Stimulated activated CD8-positive, alpha-beta memory T cell treated with anti-CD3 and anti-CD28 coated beads, Interleukin-15, amount 100 ng/mL, for 1 hour (primary cell): Measurements from ENCODE around the gene SNED1.

ENCODE experiments used
- DNase-seq: peaks from one replicate; pipeline ENCODE4 v3.0.0-alpha.2; 2020; ENCODE audit warnings: low read depth

SNED1 gene

GRCh38 chr2:241006412-241006811 lies 8.0 kb downstream of the SNED1 start:
- DNase-seq: no peak

GRCh38 chr2:241007111-241007510 lies 8.7 kb downstream of the SNED1 start:
- no peak for DNase-seq

- no peak for DNase-seq
Measured at GRCh38 chr2:241007880-241008710, 9.7 kb downstream of the SNED1 start.

GRCh38 chr2:241008711-241009121 lies 10.3 kb downstream of the SNED1 start:
- no peak for DNase-seq

GRCh38 chr2:241009191-241009590 lies 10.8 kb downstream of the SNED1 start:
- no peak for DNase-seq

GRCh38 chr2:241009601-241010530 lies 11.4 kb downstream of the SNED1 start:
- DNase-seq: no peak

- no peak for DNase-seq
Measured at GRCh38 chr2:241010531-241011295, 12.3 kb downstream of the SNED1 start.

- DNase-seq: no peak
Measured at GRCh38 chr2:241011296-241011600, 12.8 kb downstream of the SNED1 start.

- no peak for DNase-seq
Measured at GRCh38 chr2:241011751-241012510, 13.5 kb downstream of the SNED1 start.

- DNase-seq: no peak
Measured at GRCh38 chr2:241014224-241014623, 15.8 kb downstream of the SNED1 start.

- no peak for DNase-seq
Measured at GRCh38 chr2:241014764-241015163, 16.3 kb downstream of the SNED1 start.

GRCh38 chr2:241015439-241015838 lies 17.0 kb downstream of the SNED1 start:
- no peak for DNase-seq

- no peak for DNase-seq
Measured at GRCh38 chr2:241017228-241017940, 19.0 kb downstream of the SNED1 start.

- no peak for DNase-seq
Measured at GRCh38 chr2:241018051-241018891, 19.9 kb downstream of the SNED1 start.

GRCh38 chr2:241019441-241020139 lies 21.2 kb downstream of the SNED1 start:
- DNase-seq: no peak

- DNase-seq: no peak
Measured at GRCh38 chr2:241020201-241020600, 21.8 kb downstream of the SNED1 start.

GRCh38 chr2:241020629-241021190 lies 22.3 kb downstream of the SNED1 start:
- DNase-seq: no peak

- no peak for DNase-seq
Measured at GRCh38 chr2:241025639-241026038, 27.2 kb downstream of the SNED1 start.
